Body of pancreas (tissue), 4 donors: Measurements from ENCODE around the gene GNB1L. TPM values are rescaled to one million over a fixed set of nuclear protein-coding genes. Genes with fewer than 3 reads are reported as not detected.

Experiments used
- ATAC-seq: fragments of 150-250 bp; one replicate; pipeline ENCODE4 v1.9.1; 2016
- DNase-seq, 4 donors: peaks; one replicate each; pipeline ENCODE4 v3.0.0-alpha.2; 2019
- H3K27ac ChIP-seq, 4 donors: fragments of 200-600 bp; sonication (generic); 1 replicate in 3 of 4; 2 replicates in 1 of 4; pipeline versions ENCODE4 v1.5.1 to v1.6.1; 2016 to 2019; ENCODE audit warnings: mild to moderate bottlenecking in 1 of 4, mixed read lengths in 1 of 4, moderate library complexity in 1 of 4
- H3K27me3 ChIP-seq, 2 donors: fragments of 200-600 bp; sonication (generic); one replicate each; pipeline ENCODE4 v1.6.0; 2016; ENCODE audit warnings: mild to moderate bottlenecking in 1 of 2
- H3K36me3 ChIP-seq, 2 donors: fragments of 200-600 bp; sonication (generic); replicated peaks in 1 of 2; 2 replicates each; pipeline ENCODE4 v1.5.1; 2016; ENCODE audit warnings: low read depth in 2 of 2; ENCODE audit not compliant: insufficient read depth in 1 of 2
- H3K4me1 ChIP-seq: fragments of 200-600 bp; sonication (generic); one replicate; pipeline ENCODE4 v1.6.0; 2016
- H3K4me3 ChIP-seq, 2 donors: fragments of 200-600 bp; sonication (generic); 1 replicate in 1 of 2; 2 replicates in 1 of 2; pipeline ENCODE4 v1.5.1; 2016 to 2019
- H3K9me3 ChIP-seq, 3 donors: fragments of 200-600 bp; sonication (generic); 1 replicate in 2 of 3; 2 replicates in 1 of 3; pipeline ENCODE4 v1.5.1; 2016
- POLR2A ChIP-seq, 3 donors: fragments of 450-650 bp; IDR thresholded peaks; one replicate each; pipeline ENCODE4 v1.6.1; 2016; ENCODE audit warnings: antibody characterized with exemption in 3 of 3, mild to moderate bottlenecking in 2 of 3
- WGBS, 2 donors: methylation state at CpG; one replicate each; pipeline ENCODE4 v1.1.5; 2017; 5-methylcytosine and 5-hydroxymethylcytosine counted together
- intact Hi-C: fragments of 100-400 bp; cut with DNase I; formaldehyde crosslinking; loops from one replicate; pipeline ENCODE4 v1.15.1; 2023
- total RNA-seq, 2 donors: library from RNA; depleted of rRNA; stranded (reverse); fragments of >200 nt; gene quantifications; one replicate each; pipeline ENCODE4 v1.1.0, GENCODE V29; 2016
- TF ChIP-seq, protein P1 (sequence below), 7 experiments: fragments of 450-650 bp in 4 of 7; fragments of 200-600 bp in 3 of 7; sonication (generic) in 3 of 7; IDR thresholded peaks; one replicate each; pipeline ENCODE4 v1.5.1; 2016 to 2019; ENCODE audit warnings: antibody characterized with exemption in 7 of 7

The GNB1L gene
- total RNA-seq, 2 donors from 2014 or later, result 1.3 to 3.3 TPM

- H3K36me3 ChIP-seq, result no peaks in the 10 kb centered on the region
- DNase-seq, result no peak
- intact Hi-C loops, result no loop called here
- no peaks in the 10 kb centered on the region for H3K4me1 ChIP-seq
- TF ChIP-seq POLR2A (IDR thresholded peaks at IDR 0.05), result no peak
- TF ChIP-seq, protein P1, sequence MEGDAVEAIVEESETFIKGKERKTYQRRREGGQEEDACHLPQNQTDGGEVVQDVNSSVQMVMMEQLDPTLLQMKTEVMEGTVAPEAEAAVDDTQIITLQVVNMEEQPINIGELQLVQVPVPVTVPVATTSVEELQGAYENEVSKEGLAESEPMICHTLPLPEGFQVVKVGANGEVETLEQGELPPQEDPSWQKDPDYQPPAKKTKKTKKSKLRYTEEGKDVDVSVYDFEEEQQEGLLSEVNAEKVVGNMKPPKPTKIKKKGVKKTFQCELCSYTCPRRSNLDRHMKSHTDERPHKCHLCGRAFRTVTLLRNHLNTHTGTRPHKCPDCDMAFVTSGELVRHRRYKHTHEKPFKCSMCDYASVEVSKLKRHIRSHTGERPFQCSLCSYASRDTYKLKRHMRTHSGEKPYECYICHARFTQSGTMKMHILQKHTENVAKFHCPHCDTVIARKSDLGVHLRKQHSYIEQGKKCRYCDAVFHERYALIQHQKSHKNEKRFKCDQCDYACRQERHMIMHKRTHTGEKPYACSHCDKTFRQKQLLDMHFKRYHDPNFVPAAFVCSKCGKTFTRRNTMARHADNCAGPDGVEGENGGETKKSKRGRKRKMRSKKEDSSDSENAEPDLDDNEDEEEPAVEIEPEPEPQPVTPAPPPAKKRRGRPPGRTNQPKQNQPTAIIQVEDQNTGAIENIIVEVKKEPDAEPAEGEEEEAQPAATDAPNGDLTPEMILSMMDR (IDR thresholded peaks at IDR 0.05), result no peak
- H3K4me3 ChIP-seq, result no peak overlapping the region
- WGBS, 2 donors, result 58 to 70% methylated on average over 2 to 24 of the region's 24 CpGs
- ATAC-seq, result no peak
- H3K9me3 ChIP-seq, result no peaks in the 10 kb centered on the region
- H3K27me3 ChIP-seq, result no peaks in the 10 kb centered on the region
- no peak overlapping the region for H3K27ac ChIP-seq
Measured at GRCh38 chr22:19745155-19746101, 109.2 kb downstream of the GNB1L start.

GRCh38 chr22:19744350-19745006 is 110.2 kb downstream of the GNB1L start:
- ATAC-seq, result no peak
- no peaks in the 10 kb centered on the region for H3K9me3 ChIP-seq
- DNase-seq, result no peak

DNA sequence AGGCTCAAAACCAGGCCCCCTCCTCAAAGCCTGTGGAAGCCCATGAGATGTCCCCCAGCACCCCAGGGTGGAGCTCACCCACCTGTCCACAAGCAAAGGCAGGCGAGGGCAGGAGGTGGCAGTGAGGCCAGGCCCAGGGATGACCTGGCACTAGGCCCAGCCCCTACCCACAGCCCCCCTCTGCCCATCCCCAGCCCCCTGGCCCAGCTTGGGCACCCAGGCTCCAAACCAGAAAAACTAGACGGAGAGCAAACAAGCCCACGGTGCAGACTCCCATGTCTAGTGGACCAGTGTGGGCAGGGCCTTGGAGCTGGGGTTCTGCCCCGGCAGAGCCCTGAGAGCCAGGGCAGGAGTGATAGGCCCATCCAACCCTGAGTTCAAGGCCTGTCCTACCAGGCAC is 111.0 kb downstream of the GNB1L start:
- intact Hi-C loops, result no loop called here
- no peak for TF ChIP-seq POLR2A (IDR thresholded peaks at IDR 0.05)
- TF ChIP-seq, protein P1 (IDR thresholded peaks at IDR 0.05), result no peak
- H3K4me3 ChIP-seq, result no peak overlapping the region
- no peaks in the 10 kb centered on the region for H3K27me3 ChIP-seq
- H3K9me3 ChIP-seq, result no peaks in the 10 kb centered on the region
- H3K27ac ChIP-seq, result no peak overlapping the region
- WGBS, 2 donors, result 66 to 80% methylated on average over 2 to 4 of the region's 4 CpGs
- ATAC-seq (no peak), DNase-seq (no peak)
- no peaks in the 10 kb centered on the region for H3K4me1 ChIP-seq
- no peaks in the 10 kb centered on the region for H3K36me3 ChIP-seq

More at GRCh38 chr22:19744350-19745006, 110.2 kb downstream of the GNB1L start:
- no peaks in the 10 kb centered on the region for H3K27me3 ChIP-seq
- no peaks in the 10 kb centered on the region for H3K36me3 ChIP-seq
- WGBS, 2 donors, result 75 to 79% methylated on average over 11 to 13 of the region's 13 CpGs
- no peak overlapping the region for H3K27ac ChIP-seq
- intact Hi-C loops, result no loop called here
- TF ChIP-seq POLR2A (IDR thresholded peaks at IDR 0.05), result no peak
- TF ChIP-seq, protein P1 (IDR thresholded peaks at IDR 0.05), result no peak
- H3K4me3 ChIP-seq, result no peak overlapping the region
- H3K4me1 ChIP-seq, result no peaks in the 10 kb centered on the region

GRCh38 chr22:19743081-19743480 is 111.6 kb downstream of the GNB1L start:
- Histone ChIP-seq H3K27me3 (no peaks in the 10 kb centered on the region), H3K27ac (no peak overlapping the region), H3K4me1 (no peaks in the 10 kb centered on the region), H3K4me3 (no peak overlapping the region), H3K36me3 (no peaks in the 10 kb centered on the region), H3K9me3 (no peaks in the 10 kb centered on the region)
- intact Hi-C loops, result no loop called here
- DNase-seq (no peak), ATAC-seq (no peak)
- TF ChIP-seq, protein P1 (IDR thresholded peaks at IDR 0.05), result no peak
- TF ChIP-seq POLR2A (IDR thresholded peaks at IDR 0.05), result no peak
- WGBS, 2 donors, result 80 to 95% methylated on average over 3 to 6 of the region's 6 CpGs
